HG03064 (cell line): ENCODE results near the gene DIO2.

Source experiments
- ATAC-seq: cut with Tn5 transposase; IDR thresholded peaks from one replicate; pipeline ENCODE4 v1.9.1; 2021; ENCODE audit warnings: low read depth; ENCODE audit not compliant: unreplicated experiment

DIO2 gene

GRCh38 chr14:80211153-80212022 is at the start of gene DIO2:
Gene DIO2, minus strand, starts transcription at chr14:80211504. Its CDS starts 32 bp downstream, at chr14:80211472.
- ATAC-seq: no peak

GRCh38 chr14:80260645-80261044 is 49.3 kb upstream of the DIO2 start:
- no peak for ATAC-seq

- no peak for ATAC-seq
Measured at GRCh38 chr14:80239631-80240030, 28.3 kb upstream of the DIO2 start.

- no peak for ATAC-seq
Measured at GRCh38 chr14:80237143-80237542, 25.8 kb upstream of the DIO2 start.

- no peak for ATAC-seq
Measured at GRCh38 chr14:80233470-80234089, 22.3 kb upstream of the DIO2 start.

GRCh38 chr14:80231702-80232101 is 20.4 kb upstream of the DIO2 start:
- no peak for ATAC-seq

- ATAC-seq: no peak
Measured at GRCh38 chr14:80223696-80224465, 12.6 kb upstream of the DIO2 start.

GRCh38 chr14:80216818-80217217 is 5.5 kb upstream of the DIO2 start:
- ATAC-seq: no peak

- ATAC-seq: no peak
Measured at GRCh38 chr14:80215756-80216581, 4.7 kb upstream of the DIO2 start.

- ATAC-seq: no peak
Measured at GRCh38 chr14:80215081-80215480, 3.8 kb upstream of the DIO2 start.

- no peak for ATAC-seq
Measured at GRCh38 chr14:80213602-80214001, 2.3 kb upstream of the DIO2 start.

- ATAC-seq: no peak
Measured at GRCh38 chr14:80212023-80212397, 706 bp upstream of the DIO2 start.

GRCh38 chr14:80208461-80208860 is 2.8 kb downstream of the DIO2 start:
- no peak for ATAC-seq

GRCh38 chr14:80206351-80207080 is 4.8 kb downstream of the DIO2 start:
- ATAC-seq: no peak

GRCh38 chr14:80202888-80203562 is 8.3 kb downstream of the DIO2 start:
- ATAC-seq: no peak

- no peak for ATAC-seq
Measured at GRCh38 chr14:80200093-80200492, 11.2 kb downstream of the DIO2 start.

- ATAC-seq: no peak
Measured at GRCh38 chr14:80188571-80188970, 22.7 kb downstream of the DIO2 start.

GRCh38 chr14:80186301-80186800 is 25.0 kb downstream of the DIO2 start:
- ATAC-seq: no peak

- no peak for ATAC-seq
Measured at GRCh38 chr14:80176893-80177292, 34.4 kb downstream of the DIO2 start.
